Cardiac fibroblast (primary cell): ENCODE results near the gene CCDC88A.

Experiments
- DNase-seq, 2 donors: peaks; one replicate each; pipeline versions ENCODE4 v3.0.0 to v3.0.0-alpha.2; 2010; ENCODE audit warnings: low read depth in 2 of 2
- H3K4me3 ChIP-seq, 2 donors: replicated peaks in 1 of 2; 1 replicate in 1 of 2; 2 replicates in 1 of 2; pipeline ENCODE4 v1.5.1; 2011; ENCODE audit warnings: low read depth in 2 of 2, low read length in 2 of 2, mild to moderate bottlenecking in 2 of 2, moderate library complexity in 1 of 2
- TF ChIP-seq, protein P1 (sequence below): IDR thresholded peaks from one replicate; pipeline ENCODE4 v1.5.1; 2011; ENCODE audit warnings: low read depth, mild to moderate bottlenecking, low read length, inconsistent platforms

The CCDC88A gene

DNA sequence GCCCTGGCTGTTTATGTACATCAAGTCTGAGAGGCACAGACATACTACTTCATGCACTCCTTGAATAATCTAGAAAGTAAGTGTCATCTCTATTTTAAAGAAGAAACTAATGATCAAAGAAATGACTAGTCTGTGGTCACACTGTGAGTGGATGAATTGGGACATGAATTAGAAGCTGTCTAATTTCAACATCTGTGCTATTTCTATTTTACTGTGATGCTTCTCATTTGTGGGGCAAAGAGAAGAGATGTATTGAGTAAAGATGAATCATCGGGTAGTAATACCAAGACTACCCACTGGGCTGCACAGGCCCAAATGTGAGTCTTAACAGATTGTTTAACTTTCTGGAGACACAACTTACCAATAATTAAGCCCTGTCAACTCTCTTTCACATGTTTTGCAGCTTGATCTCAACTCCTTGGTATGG lies 108.2 kb downstream of the CCDC88A start:
- H3K4me3 ChIP-seq: no peak overlapping the region
- TF ChIP-seq, protein P1, sequence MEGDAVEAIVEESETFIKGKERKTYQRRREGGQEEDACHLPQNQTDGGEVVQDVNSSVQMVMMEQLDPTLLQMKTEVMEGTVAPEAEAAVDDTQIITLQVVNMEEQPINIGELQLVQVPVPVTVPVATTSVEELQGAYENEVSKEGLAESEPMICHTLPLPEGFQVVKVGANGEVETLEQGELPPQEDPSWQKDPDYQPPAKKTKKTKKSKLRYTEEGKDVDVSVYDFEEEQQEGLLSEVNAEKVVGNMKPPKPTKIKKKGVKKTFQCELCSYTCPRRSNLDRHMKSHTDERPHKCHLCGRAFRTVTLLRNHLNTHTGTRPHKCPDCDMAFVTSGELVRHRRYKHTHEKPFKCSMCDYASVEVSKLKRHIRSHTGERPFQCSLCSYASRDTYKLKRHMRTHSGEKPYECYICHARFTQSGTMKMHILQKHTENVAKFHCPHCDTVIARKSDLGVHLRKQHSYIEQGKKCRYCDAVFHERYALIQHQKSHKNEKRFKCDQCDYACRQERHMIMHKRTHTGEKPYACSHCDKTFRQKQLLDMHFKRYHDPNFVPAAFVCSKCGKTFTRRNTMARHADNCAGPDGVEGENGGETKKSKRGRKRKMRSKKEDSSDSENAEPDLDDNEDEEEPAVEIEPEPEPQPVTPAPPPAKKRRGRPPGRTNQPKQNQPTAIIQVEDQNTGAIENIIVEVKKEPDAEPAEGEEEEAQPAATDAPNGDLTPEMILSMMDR: peak; percentile 49
- peak; percentile 31 to 63 for DNase-seq

DNA sequence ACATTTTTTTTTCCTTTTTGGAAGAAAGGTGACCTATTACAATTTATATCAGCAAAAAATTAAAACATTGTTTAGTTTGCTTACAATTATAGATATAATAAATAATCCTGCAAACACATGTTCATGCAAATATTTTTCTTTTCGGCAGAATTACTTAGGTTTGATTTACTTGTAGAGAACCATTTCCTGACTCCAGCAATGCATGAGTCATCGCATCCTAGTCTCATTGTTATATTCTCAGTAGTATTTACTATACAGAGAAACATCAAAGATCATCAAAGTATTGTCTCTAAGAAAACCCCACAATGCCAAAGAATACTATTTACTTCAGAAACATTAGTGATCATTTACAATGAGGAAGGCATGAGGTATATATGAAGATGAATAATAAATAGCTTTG lies 110.2 kb downstream of the CCDC88A start:
- TF ChIP-seq, protein P1: no peak
- DNase-seq: peak; percentile 67 to 77

DNA sequence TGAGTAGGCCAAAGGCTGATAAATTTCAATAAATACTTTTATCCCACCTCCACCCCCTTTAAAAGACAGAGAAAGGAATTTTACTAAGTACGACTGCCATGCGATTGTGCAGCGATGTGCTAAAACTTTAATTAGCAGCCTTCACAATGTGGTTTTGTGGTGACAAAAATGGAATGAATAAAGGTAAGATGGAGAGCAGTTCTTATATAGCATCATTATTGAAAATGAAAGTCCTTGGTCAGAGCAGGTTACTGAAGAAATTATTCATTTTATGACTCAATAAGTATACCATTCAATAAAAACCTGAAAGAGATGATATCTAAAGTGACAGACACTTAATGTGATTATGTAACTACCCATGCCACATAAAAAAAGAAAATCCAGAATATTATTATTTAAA lies 117.4 kb downstream of the CCDC88A start:
- H3K4me3 ChIP-seq: no peak overlapping the region
- DNase-seq: no peak
- TF ChIP-seq, protein P1: no peak

More for the DNA sequence above, 110.2 kb downstream of the CCDC88A start:
- no peak overlapping the region for H3K4me3 ChIP-seq

DNA sequence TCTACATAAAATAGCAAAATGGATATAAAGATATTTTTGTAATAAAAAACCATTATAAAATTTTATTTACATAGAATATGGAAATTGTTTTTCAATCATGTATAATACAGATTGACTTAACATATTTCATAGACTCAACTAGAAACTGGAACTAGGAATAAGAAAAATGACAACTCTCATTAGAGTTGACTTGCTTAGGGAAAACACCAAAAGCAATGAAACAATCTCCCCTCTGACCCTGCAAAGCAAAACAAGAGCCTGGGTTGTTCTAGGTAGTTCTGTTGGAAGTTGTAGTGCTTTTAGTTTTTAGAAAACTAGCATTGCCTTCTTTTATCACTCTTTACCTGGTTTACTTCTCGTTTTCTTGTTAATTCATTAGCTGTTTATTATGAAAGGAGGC lies 118.4 kb downstream of the CCDC88A start:
- no peak overlapping the region for H3K4me3 ChIP-seq
- TF ChIP-seq, protein P1: no peak
- DNase-seq: no peak

DNA sequence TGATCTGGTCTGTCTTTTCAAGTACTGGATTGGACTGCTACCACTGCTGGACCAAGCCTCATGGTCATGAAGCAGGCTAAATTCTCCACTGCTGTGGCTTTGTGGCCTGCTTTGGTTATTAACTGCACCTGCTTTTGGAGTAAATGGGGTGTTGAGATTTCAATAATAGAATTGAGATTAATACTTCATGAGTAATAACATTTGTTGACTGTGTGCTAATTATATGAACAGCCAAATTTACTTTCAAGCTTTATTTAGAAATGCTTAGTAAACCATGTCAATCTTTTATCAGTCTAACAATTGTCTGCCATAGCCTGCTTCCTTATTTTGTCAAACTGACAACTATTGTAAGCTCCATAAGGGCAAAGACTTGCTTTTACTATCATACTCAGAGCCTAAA lies 123.3 kb downstream of the CCDC88A start:
- H3K4me3 ChIP-seq: no peak overlapping the region
- DNase-seq: no peak
- TF ChIP-seq, protein P1: no peak

DNA sequence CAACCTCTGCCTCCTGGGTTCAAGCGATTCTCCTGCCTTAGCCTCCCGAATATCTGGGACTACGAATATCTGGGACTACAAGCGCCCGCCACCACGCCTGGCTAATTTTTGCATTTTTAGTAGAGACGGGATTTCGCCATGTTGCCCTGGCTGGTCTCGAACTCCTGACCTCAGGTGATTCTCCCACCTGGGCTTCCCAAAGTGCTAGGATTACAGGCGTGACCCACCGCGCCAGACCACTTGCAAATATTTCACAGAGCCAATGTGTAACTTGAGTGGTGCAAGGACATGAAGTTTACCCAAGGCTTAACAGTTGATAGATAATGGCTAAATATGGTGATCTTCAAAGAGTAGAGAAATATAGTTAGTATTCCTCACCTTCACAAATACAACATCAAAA lies 136.6 kb downstream of the CCDC88A start:
- H3K4me3 ChIP-seq: no peak overlapping the region
- no peak for DNase-seq
- TF ChIP-seq, protein P1: no peak
